NCI-H2081 (cell line): ENCODE results near the gene MYLK4.

Source experiments
- DNase-seq, 2 experiments: peaks; one replicate each; lab custom pipeline; 2025; lab: John Stamatoyannopoulos, UW

The MYLK4 gene

DNA sequence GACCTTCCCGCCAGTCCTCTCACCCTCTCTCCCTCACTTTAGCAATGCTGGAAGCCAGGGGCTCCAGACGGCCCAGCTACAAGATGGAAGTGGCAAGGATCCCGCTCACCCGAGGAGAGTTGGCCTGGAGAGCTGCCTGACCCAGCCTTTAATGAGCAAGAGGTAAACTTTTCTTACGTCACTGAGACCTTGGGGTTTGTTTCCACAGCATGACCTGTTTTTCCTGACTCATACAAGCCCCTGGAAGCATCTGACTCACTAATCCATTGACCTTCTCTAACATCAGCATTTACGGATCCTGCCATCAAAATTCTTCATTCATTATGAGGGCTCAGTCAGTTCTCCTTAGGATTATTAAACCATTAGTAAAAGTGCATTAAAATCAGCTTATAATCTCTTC, 120.4 kb downstream of the MYLK4 start:
- no peak for DNase-seq

DNA sequence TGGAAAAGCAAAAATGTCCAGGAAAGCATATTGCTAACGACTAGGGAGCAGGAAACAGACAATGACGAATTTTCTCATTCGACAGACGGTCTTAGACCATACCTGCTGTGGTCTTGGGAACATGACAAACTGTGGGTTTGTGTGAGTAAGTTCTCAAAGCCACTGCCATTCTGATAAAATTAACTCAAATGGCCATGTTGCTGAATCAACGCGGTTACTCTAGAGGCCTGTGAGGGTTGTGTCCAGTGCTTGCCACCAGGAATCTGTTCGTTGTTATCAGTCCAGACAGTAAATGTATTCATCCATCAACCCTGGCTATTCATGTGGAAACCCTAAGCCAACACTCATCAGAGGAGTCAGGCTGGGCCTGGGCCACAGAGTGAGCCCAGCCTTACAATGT, 124.3 kb downstream of the MYLK4 start:
- DNase-seq, result no peak

DNA sequence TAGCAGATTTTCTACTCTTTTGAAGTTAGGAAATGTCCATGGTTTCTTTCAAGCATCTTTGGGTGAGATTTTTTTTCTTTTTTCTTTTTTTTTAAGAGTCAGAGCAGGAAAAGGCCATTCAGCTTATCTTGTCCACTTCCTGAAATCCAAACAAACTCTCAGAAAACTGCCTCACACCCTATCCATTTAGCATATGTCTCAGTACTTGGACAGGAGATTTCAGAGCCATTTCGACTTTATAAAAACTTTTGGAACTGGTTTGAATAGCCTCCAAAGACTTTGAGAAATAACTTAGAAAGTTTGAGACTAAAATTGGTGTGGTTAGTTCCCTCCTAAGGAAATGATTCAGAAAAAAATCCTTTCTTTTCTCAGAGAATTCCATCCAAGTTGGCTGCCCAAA, 125.1 kb downstream of the MYLK4 start:
- DNase-seq, result no peak

DNA sequence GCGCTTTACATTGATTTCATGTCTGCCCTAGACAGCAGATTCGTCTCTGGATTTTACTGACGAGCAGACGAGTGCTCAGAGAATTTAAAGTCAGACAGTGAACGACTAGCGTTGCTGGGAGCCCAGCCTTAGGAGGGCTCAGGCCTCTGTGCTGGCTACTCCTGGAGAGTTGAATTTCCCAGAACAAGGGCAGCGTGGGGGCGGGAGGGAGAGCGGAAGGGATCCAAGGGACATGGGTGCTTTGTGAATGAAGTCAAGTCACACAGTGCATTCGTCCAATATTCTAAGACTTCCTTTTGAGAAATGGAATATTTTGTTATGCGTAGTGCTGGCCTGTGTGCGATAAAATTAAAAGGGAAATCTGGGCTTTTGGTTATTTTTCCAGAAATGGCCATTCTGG, 126.5 kb downstream of the MYLK4 start:
- no peak for DNase-seq

DNA sequence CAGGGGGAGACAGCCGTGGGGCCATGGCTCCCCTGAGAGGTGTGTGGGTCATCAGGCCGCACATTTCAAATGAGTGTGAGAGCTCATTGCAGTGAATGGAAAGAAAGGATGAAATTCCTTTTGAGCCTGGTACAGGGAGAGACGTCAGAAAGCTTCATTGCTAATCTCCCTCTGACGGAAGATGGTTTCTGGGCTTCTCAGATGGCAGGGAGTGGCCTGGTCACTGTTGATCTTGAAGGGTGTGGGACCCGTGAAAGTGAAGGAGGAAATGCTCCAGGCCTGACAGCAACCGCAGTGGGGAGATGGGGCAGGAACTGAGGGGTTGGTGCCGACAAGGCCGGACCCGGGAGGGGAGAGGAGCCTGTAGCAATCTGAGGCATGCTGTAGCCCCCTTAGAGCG, 127.4 kb downstream of the MYLK4 start:
- DNase-seq, result no peak

DNA sequence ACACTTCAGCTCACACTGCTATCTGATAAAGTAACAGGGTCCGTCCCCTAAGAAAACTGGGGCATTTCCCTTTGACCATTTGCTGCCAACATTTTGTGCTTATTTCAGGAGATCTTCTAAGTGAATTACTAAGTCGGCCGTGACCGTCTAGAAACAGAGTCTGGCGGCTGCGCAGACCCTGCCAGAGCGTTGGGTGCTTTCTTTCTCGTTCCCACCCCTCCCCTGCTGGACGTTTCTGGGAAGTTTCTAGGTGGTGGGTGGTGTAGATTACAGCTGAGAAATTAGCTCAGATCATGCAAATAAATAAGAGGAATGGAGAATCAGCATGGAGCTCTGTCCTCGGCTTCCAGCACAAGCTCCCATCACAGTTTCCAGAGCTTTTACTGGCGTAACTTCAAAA, 128.1 kb downstream of the MYLK4 start:
- DNase-seq, result no peak

DNA sequence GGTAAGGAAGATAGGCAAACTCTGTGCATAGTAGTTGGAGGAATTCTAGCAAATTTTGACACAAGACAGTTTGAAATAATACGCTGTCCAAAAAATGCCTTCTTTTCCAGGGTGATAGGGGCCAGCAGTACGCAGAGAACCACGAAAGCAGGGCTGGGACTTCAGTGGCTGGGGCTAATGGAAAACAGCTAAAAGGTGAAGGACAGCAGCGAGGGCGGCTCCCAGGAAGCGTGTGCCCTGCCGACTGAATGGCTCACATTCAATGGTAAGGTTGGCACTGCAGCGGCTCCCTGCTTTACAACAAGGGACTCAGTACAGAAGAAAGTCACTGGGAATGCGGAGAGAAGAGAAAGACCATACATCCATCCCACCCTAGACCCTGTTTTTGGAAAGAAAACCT, 131.1 kb downstream of the MYLK4 start:
- DNase-seq, result no peak

DNA sequence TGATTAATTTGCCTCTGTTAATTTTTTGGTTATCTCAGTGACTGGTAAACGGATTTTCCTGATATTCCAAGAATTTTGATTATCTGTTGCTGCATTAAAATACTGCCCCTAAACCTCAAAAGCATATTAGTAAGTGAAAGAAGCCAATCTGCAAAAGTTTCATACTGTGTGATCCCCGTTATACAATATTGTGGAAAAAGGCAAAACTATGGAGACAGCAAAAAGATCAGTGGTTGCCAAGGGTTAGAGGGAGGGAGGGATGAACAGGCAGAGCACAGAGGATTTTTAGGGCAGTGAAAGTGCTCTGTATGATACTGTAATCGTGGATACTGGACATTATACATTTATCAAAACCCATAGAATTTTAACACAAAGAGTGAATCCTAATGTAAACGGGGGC, 133.0 kb downstream of the MYLK4 start:
- DNase-seq, result no peak

DNA sequence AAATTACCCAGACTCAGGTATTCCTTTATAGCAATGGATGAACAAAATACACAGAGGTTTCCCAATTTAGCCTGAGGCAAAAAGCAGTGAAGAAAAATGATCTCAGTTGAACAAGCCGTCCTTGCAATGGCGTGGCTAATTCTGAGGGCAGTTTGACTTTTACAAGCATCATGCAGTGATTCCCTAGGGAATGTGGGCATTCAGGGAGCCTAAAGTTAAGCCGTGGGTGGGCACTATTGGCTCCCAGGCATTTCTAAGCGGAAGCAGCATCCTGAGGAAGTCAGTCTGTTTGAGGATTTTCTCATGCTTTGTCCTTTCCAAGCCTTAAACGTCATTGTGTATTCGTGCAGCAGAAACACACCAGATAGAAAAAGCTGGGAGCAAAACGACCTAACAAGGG, 133.9 kb downstream of the MYLK4 start:
- no peak for DNase-seq

DNA sequence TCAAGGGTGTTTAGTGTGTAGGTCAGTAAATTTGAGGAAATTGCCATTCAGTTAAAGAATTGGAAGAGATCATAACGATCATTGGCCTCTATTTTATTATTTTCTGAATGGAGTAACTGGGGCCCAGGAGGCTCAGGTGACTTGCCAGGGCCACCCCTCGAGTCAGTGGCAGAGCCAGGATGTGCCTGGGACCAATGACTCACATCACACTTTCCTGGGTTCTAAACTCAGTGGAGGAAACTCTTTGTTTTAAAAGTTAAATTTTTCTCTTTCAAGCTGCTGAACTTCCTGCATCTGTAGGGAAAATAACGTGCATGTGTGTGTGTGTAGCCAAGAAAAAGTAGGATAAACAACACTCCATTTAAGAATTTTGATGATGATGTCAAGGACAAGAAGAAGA, 135.5 kb downstream of the MYLK4 start:
- DNase-seq, result no peak

DNA sequence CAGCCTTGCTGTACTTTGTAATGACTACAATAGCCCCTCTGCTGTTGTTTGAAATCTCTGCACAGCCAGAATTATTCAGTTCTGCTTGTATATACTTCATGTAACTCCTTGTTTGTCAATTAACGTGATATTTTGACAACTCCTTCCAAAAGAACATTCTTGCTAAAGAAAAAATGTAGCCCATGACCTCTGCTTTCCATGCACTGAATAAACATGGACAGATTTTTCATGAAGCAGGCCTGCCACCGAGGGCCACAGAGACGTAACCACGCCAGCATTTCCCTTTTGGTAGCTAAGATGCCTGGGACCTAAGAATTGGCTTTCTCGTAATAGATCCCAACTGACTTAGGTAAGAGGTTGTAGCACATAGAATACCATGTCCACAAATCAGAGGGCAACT, 135.9 kb downstream of the MYLK4 start:
- no peak for DNase-seq

DNA sequence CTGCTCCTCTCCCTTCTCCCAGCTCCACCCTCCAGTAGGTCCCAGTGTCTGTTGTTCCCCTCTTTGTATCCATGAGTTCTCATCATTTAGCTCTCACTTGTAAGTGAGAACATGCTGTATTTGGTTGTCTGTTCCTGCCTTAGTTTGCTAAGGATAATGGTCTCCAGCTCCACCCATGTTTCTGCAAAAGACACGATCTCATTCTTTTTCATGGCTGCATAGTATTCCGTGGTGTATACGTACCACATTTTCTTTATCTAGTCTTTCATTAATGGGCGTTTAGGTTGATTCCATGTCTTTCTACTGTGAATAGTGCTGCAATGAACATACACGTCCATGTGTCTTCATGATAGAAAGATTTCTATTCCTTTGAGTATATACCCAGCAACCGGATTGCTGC, 136.6 kb downstream of the MYLK4 start:
- DNase-seq, result no peak
